Activated T-cell treated with anti-CD3 and anti-CD28 coated beads, Interleukin-2, amount 50 U/mL, for 24 hours (primary cell): ENCODE results near the gene PALM.
A peak's percentile ranks its signal among the peaks of the same experiment; 100 is the strongest.

Experiments used
- DNase-seq: peaks from one replicate; pipeline ENCODE4 v3.0.0-alpha.2; 2020
- H3K27ac Mint-ChIP-seq: 2 replicates; pipeline ENCODE4 v1.8.0; 2020; ENCODE audit warnings: mild to moderate bottlenecking, mixed read lengths
- H3K27me3 Mint-ChIP-seq: 2 replicates; pipeline ENCODE4 v1.8.0; 2020; ENCODE audit warnings: mixed read lengths
- H3K36me3 Mint-ChIP-seq: 2 replicates; pipeline ENCODE4 v1.8.0; 2020; ENCODE audit warnings: low read depth, mixed read lengths
- H3K4me1 Mint-ChIP-seq: 2 replicates; pipeline ENCODE4 v1.8.0; 2020; ENCODE audit warnings: low read depth, mixed read lengths
- H3K4me3 Mint-ChIP-seq: 2 replicates; pipeline ENCODE4 v1.8.0; 2020; ENCODE audit warnings: mild to moderate bottlenecking, moderate library complexity, mixed read lengths
- H3K9me3 Mint-ChIP-seq: 2 replicates; pipeline ENCODE4 v1.8.0; 2020; ENCODE audit warnings: mixed read lengths

Gene PALM

DNA sequence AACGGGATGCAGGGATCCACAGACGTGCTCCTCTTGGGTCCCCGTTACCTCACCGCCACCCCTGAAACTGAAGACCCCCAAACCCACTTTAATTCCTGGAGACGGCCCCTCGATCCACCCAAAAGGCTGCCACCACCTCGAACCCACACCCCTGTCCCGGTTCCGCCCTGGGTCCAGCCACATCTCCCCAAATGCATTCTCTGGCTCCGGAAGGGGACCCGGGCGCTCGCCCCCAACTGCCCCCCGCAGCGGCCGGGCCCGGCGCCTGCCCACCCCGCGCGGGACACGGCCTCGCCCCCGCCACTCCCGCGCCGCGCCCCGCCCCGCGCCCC, 32.8 kb upstream of the PALM start:
- peaks cover 13% of the 10 kb centered on the region for H3K4me1 Mint-ChIP-seq
- H3K4me3 Mint-ChIP-seq: no peak overlapping the region
- no peak overlapping the region for H3K27ac Mint-ChIP-seq
- no peaks in the 10 kb centered on the region for H3K36me3 Mint-ChIP-seq
- H3K27me3 Mint-ChIP-seq: peaks cover 32% of the 10 kb centered on the region
- no peaks in the 10 kb centered on the region for H3K9me3 Mint-ChIP-seq
- no peak for DNase-seq

DNA sequence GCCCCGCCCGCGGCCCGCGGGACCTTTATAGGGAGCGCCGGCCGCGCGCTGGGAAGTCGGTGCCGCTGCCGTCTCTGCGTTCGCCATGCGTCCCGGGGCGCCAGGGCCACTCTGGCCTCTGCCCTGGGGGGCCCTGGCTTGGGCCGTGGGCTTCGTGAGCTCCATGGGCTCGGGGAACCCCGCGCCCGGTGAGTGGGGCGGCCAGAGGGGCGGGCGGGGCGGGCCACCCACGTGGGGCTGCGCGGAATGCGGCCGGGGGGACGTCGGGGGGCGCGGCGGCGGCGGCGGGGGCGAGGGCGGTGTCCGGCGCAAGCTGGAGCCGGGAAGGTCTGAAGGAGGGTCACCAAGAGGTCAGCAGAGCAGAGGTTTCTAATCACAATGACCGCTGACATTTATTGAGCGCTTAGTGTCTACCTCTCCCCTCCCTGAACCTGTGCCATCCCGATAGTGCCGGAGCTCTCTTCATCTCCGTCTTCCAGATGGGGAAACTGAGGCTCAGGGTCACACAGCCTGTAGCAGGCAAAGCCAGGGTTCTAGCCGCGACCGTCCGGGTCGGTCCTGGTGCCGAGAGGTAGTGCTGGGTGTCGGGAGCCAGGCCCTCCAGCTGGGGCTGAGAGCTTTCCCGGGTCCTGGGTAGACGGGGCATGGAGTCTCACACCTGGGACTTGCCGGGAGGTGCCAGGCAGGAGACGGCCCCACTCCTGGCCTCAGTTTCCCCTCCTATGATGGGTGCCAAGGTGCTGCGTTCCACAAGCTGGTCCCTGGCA, 32.2 kb upstream of the PALM start, which contains the start of gene FSTL3:
Gene FSTL3 (plus strand): TSS at position 54 of the 767 bp plus-strand sequence. CDS start 32 bp downstream, at position 86.
- Mint-ChIP-seq H3K27ac (peak within 1 kb of the TSS; percentile 7), H3K4me3 (no peak within 1 kb of the TSS), H3K27me3 (peaks cover 32% of the 10 kb centered on the region), H3K9me3 (no peaks in the 10 kb centered on the region), H3K36me3 (no peaks in the 10 kb centered on the region), H3K4me1 (peaks cover 16% of the 10 kb centered on the region)
- DNase-seq: no peak

- Mint-ChIP-seq H3K27me3 (peaks cover 32% of the 10 kb centered on the region), H3K36me3 (no peaks in the 10 kb centered on the region), H3K9me3 (no peaks in the 10 kb centered on the region), H3K4me3 (no peak overlapping the region), H3K4me1 (peaks cover 17% of the 10 kb centered on the region), H3K27ac (no peak overlapping the region)
- DNase-seq: no peak
Measured at GRCh38 chr19:677201-677600, 31.5 kb upstream of the PALM start.

DNA sequence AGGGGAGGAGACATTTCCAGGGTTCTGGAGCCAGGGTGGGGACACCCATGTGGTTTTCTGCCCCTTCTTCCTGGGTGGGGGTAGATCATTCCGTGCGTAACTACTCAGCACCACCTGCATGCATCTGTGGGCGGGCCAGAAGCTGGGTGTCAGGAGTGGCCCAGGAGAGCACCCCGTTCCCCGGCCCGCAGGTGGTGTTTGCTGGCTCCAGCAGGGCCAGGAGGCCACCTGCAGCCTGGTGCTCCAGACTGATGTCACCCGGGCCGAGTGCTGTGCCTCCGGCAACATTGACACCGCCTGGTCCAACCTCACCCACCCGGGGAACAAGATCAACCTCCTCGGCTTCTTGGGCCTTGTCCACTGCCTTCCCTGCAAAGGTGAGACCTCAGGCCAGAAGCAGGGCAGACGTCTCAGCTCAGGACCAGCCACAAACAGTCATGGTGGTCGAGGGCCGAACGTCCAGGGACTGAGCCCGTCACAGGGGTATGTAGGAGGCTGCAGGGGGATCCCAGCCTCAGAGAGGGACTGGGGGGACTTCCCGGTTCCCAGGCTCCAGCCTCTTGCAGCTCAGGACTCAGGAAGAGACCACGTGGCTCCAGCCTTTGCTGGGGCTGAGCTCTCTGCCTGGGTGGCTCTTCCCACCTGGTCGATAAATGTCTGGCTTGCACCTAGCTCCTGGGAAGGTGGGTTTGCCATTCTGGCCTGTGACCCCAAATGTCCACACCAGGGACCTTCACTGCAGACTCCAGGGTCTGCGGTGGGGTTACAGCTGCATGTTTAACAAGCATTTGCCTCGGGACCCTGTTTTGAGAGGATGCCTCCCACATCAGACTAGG, 30.9 kb upstream of the PALM start:
- Mint-ChIP-seq H3K4me3 (peak overlapping the region; percentile 42), H3K4me1 (peaks cover 17% of the 10 kb centered on the region), H3K27me3 (peaks cover 32% of the 10 kb centered on the region), H3K27ac (no peak overlapping the region), H3K9me3 (no peaks in the 10 kb centered on the region), H3K36me3 (no peaks in the 10 kb centered on the region)
- no peak for DNase-seq

DNA sequence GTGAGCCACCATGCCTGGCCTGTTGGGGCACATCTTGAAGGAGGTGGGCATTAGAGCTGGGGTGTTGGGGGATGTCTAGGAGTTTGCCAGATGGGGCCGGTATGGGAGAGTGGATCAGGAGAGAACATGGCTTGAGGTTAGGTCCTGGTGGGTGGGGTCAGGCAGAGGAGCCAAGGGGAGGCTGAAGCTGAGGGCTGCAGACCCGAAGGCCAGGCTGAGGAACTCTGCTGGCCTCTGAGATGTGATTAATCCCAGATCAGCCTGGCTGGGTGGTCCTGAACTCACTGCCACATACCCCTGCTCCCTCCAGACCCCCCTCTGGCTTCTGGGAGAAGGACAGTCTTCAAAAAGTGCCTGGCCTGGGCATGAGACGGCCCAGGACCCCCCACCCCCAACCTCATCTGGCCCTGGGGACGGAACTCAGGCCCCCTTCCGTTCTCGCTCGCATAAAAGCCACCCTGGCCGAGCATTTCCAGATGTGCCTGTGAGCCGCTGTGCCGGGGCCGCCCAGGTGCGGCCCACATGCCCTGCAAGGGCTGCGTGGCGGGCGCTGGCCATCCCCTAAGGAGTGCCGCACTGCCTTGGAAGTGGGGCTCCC, 29.8 kb upstream of the PALM start:
- Mint-ChIP-seq H3K4me3 (peak overlapping the region; percentile 76), H3K27me3 (peaks cover 26% of the 10 kb centered on the region), H3K27ac (peak overlapping the region; percentile 55), H3K9me3 (no peaks in the 10 kb centered on the region), H3K4me1 (peaks cover 17% of the 10 kb centered on the region), H3K36me3 (no peaks in the 10 kb centered on the region)
- no peak for DNase-seq

GRCh38 chr19:679418-680286, 29.1 kb upstream of the PALM start:
- Mint-ChIP-seq H3K4me1 (peaks cover 17% of the 10 kb centered on the region), H3K9me3 (no peaks in the 10 kb centered on the region), H3K4me3 (peak overlapping the region; percentile 82), H3K27ac (peak overlapping the region; percentile 72), H3K36me3 (no peaks in the 10 kb centered on the region), H3K27me3 (peaks cover 21% of the 10 kb centered on the region)
- DNase-seq: peak; percentile 68

- DNase-seq: peak; percentile 99
- no peaks in the 10 kb centered on the region for H3K36me3 Mint-ChIP-seq
- H3K4me1 Mint-ChIP-seq: peaks cover 14% of the 10 kb centered on the region
- no peaks in the 10 kb centered on the region for H3K9me3 Mint-ChIP-seq
- peaks cover 15% of the 10 kb centered on the region for H3K27me3 Mint-ChIP-seq
- peak overlapping the region; percentile 82 for H3K4me3 Mint-ChIP-seq
- H3K27ac Mint-ChIP-seq: peak overlapping the region; percentile 99
Measured at GRCh38 chr19:680287-681028, 28.3 kb upstream of the PALM start.

DNA sequence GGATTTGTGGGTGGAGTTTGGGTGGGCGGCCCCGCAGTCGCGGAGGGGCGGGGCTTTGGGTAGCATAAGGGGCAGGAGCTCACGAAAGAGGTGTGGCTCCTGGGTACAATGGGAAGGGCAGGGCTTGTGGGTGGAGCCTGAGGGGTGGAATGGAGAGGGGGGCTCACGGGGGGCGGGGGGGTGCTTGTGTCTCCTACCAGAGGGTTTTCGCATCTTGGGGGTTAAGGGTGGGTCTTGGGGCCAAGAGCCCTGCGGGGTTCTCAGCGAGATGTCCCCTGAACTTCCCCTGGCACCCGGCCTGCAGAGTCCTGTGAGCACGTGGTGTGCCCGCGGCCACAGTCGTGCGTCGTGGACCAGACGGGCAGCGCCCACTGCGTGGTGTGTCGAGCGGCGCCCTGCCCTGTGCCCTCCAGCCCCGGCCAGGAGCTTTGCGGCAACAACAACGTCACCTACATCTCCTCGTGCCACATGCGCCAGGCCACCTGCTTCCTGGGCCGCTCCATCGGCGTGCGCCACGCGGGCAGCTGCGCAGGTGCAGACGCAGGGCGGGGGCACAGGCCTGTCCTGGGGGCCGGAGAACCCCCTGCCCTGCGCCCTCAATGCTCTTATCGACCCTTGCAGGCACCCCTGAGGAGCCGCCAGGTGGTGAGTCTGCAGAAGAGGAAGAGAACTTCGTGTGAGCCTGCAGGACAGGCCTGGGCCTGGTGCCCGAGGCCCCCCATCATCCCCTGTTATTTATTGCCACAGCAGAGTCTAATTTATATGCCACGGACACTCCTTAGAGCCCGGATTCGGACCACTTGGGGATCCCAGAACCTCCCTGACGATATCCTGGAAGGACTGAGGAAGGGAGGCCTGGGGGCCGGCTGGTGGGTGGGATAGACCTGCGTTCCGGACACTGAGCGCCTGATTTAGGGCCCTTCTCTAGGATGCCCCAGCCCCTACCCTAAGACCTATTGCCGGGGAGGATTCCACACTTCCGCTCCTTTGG, 27.4 kb upstream of the PALM start:
- H3K27me3 Mint-ChIP-seq: peaks cover 10% of the 10 kb centered on the region
- no peaks in the 10 kb centered on the region for H3K9me3 Mint-ChIP-seq
- DNase-seq: no peak
- peak overlapping the region; percentile 99 for H3K27ac Mint-ChIP-seq
- no peaks in the 10 kb centered on the region for H3K36me3 Mint-ChIP-seq
- peak overlapping the region; percentile 82 for H3K4me3 Mint-ChIP-seq
- H3K4me1 Mint-ChIP-seq: peaks cover 14% of the 10 kb centered on the region

GRCh38 chr19:682678-683320, 25.9 kb upstream of the PALM start:
- H3K9me3 Mint-ChIP-seq: no peaks in the 10 kb centered on the region
- no peaks in the 10 kb centered on the region for H3K36me3 Mint-ChIP-seq
- DNase-seq: no peak

GRCh38 chr19:685454-685931, 23.2 kb upstream of the PALM start:
- Mint-ChIP-seq H3K27ac (no peak overlapping the region), H3K4me1 (peaks cover 5% of the 10 kb centered on the region), H3K9me3 (no peaks in the 10 kb centered on the region), H3K36me3 (no peaks in the 10 kb centered on the region), H3K4me3 (no peak overlapping the region), H3K27me3 (no peaks in the 10 kb centered on the region)
- no peak for DNase-seq

More at GRCh38 chr19:682678-683320, 25.9 kb upstream of the PALM start:
- H3K4me1 Mint-ChIP-seq: peaks cover 11% of the 10 kb centered on the region
- H3K27me3 Mint-ChIP-seq: peaks cover under 1% of the 10 kb centered on the region
- no peak overlapping the region for H3K27ac Mint-ChIP-seq
- no peak overlapping the region for H3K4me3 Mint-ChIP-seq

- H3K27ac Mint-ChIP-seq: no peak overlapping the region
- H3K4me3 Mint-ChIP-seq: no peak overlapping the region
- DNase-seq: no peak
- H3K4me1 Mint-ChIP-seq: no peaks in the 10 kb centered on the region
- no peaks in the 10 kb centered on the region for H3K9me3 Mint-ChIP-seq
- H3K36me3 Mint-ChIP-seq: no peaks in the 10 kb centered on the region
- H3K27me3 Mint-ChIP-seq: no peaks in the 10 kb centered on the region
Measured at GRCh38 chr19:686589-687297, 22.0 kb upstream of the PALM start.
